ENCODE results near the gene ZNF592.
"Not testable (repeated sequence)": the region's sequence is repeated elsewhere in the genome, so short reads cannot be mapped to it uniquely, and the experiment has no call there.

ZNF592 gene

GRCh38 chr15:84749111-84749991 lies 959 bp downstream of the ZNF592 start:
- no peak for DNase-seq

DNA sequence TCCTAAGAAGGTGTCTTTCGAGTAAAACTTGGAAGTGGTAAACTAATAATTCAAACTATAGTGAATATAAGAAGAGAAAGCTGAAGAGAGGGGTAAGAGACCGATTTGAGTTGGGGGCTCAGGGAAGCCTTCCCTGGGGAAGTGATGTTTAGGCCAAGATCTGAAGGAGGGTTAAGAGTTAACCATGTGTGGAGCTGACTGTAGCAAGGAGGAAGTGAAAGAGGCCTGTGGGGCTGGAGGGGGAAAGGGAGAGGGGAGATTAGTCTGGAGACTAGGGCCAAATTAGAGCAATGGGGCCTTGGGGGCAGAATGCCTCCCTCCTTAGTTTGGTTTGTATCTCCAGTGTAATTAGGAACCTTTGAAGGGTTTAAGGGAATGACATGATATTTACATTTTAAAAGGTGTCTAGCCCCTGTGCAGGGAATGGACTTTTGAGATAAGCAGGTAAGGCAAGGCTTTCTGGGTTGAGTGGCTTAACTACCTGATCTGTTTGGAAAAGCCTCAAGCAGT lies 2.2 kb downstream of the ZNF592 start:
- no peak for DNase-seq

GRCh38 chr15:84751721-84752120 lies 3.3 kb downstream of the ZNF592 start:
- not testable (repeated sequence) for DNase-seq

- no peak for DNase-seq
Observed at GRCh38 chr15:84752195-84752594, 3.8 kb downstream of the ZNF592 start.

- no peak for DNase-seq
Observed at GRCh38 chr15:84752700-84753099, 4.3 kb downstream of the ZNF592 start.

GRCh38 chr15:84754889-84755288 lies 6.5 kb downstream of the ZNF592 start:
- DNase-seq, result not testable (repeated sequence)

GRCh38 chr15:84755736-84756527 lies 7.5 kb downstream of the ZNF592 start:
- no peak for DNase-seq

GRCh38 chr15:84759018-84759417 lies 10.6 kb downstream of the ZNF592 start:
- DNase-seq, result no peak

- DNase-seq, result no peak
Observed at GRCh38 chr15:84760219-84760618, 11.8 kb downstream of the ZNF592 start.

DNA sequence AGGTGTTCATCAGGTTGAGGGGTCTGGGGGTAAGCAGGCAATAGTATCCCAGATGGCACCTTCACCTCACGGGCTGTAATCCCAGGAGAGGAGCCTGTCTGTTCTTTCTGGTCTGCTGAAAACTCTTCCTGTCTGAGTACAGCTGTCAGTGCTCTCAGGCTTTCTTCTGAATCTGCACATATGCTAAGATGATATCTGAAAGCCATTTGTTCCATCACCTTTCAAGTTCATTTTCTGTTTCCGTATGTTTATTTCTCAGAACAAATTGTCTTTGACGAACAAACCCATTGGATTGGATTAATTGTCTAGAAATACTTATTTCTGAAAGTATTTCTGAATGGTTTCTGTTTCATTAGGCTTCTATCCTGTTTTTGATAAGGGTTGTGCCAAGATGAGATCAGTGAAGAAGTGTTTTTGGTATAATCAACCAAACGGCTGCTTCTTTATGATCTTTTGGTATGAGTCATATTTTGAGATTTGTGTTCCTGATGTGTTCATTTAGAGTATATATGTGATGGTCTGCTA lies 13.3 kb downstream of the ZNF592 start:
- no peak for DNase-seq

GRCh38 chr15:84762840-84763572 lies 14.6 kb downstream of the ZNF592 start:
- DNase-seq, result no peak

DNA sequence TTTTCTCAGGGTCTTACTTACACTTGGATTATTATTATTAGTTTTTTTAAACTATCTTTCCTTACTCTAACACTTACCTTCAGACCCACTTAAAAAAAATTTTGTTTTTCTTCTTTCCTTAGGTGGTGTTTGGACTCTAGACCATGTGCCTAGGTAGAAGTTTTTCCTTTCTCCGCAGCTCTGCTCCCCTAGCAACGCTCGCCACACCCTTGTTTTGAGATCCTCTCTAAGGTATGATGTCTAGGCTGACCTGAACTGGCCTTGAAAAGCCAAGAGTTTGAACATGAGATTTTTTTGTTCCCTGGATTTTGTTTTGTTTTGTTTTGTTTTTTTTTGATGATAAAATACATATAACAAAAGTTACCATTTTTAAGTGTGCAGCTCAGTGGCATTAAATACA lies 16.2 kb downstream of the ZNF592 start:
- DNase-seq, result no peak

DNA sequence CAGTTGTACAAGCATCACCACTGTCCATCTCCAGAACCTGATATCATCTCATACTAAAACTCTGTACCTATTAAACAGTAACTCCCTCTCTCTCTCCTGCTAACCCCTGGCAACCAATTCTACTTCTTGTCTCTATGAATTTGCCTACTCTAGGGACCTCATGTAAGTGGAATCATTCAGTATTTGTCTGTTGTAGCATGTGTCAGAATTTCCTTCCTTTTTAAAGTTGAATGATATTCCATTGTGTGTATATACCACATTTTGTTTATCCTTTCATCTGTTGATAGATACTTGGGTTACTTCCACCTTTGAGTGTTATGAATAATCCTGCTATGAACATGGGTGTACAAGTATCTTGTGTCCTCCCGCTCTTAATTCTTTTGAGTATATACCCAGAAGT lies 16.6 kb downstream of the ZNF592 start:
- DNase-seq, result no peak

DNA sequence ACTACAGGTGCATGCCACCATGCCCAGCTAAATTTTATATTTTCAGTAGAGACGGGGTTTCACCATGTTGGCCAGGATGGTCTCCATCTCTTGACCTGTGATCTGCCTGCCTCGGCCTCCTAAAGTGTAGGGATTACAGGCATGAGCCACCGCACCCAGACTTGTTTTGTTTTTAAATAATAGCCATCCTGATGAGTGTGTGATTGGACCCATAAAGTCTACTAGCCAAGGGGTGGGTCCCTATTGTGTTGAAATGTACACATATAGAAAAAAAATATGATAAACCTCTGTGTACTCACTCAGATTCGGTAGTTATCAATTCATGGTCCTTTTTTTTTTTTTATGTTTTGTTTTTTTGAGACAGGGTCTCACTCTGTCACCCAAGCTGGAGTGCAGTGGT lies 17.3 kb downstream of the ZNF592 start:
- DNase-seq, result no peak

DNA sequence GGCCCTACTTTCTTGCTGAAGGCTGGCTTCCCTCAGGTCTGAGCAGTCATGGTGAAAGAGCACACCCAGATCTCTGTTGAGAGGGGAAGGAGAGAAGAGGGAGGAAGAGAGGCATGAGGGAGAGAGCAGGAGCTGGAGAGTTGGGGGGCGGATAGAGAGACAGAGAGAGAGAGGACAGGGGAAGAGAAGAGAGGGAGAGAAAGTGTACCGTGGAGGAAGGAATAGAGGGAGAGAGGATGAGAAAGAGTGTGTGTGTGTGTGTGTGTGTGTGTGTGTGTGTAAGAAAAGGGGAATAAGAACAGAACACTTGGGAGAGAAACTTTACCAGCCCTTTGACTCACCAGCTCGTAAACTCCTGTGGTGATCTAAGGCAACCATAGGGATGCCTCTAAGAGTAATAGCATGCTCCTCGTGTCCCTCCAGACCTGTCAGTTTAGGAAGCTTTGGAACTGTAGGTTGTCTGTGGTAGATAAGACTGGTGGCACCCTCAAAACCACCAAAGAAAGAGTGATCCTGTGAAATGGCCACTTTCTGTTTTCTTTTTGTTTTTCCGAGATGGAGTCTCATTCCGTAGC lies 18.2 kb downstream of the ZNF592 start:
- DNase-seq, result no peak

- DNase-seq, result no peak
Observed at GRCh38 chr15:84772031-84772430, 23.6 kb downstream of the ZNF592 start.

DNA sequence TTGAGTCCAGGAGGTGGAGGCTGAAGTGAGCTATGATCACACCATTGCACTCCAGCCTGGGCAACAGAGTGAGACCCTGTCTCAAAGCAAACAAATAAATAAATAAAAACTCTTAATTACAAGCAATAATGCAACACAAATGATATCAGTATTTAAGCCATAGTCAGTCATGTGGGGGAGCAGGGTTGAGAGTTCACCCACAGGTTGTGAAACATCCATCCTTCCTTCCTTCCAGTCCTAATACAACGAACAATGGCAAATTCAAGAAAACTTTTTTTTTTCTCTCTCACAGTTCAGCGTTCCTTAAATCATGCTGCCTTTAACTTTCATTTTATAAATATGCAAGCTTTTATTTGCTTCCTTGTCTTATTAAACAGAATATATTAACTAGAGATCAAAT lies 24.1 kb downstream of the ZNF592 start:
- no peak for DNase-seq

GRCh38 chr15:84773716-84774115 lies 25.3 kb downstream of the ZNF592 start:
- no peak for DNase-seq

- DNase-seq, result no peak
Observed at GRCh38 chr15:84775867-84776449, 27.6 kb downstream of the ZNF592 start.

DNA sequence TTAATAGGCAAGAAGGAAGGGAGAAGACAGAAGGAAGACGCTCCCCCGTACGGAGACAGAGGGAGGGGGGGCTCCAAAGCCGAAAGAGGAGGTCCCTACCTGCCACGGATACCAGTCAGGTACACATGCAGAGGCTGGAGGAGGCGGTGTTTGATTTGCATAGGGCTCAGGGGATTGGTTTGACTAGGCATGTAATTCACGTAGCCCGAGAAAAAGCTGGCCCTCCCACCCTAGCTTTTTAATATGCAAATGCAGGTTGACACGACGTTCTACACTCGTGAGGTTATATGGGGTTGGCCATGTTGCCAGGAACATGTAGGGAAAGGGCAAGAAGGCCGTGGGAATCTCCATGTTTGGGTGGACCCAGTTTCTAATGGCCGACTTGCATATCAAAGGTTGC lies 29.8 kb downstream of the ZNF592 start:
- DNase-seq, result no peak

DNA sequence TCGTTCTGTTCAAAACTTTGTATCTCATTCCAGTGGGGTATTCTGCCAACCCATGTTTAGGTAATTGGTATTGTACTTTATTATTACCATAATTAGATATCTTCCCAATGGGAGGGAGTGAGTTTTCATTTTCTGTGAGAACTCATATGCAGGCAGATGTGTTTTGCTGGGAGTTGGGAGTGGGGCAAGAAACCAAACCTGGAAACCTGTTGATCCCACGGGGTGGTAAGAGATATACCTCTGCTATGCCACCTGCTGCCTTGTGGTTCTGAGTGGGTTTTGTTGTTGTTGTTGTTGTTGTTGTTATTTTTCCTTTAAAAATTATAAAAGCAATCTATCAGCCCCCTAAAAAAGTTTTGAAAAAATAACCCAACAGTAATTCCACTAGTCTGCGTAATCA lies 32.1 kb downstream of the ZNF592 start:
- no peak for DNase-seq

- DNase-seq, result no peak
Observed at GRCh38 chr15:84781495-84781894, 33.1 kb downstream of the ZNF592 start.

All from NCI-H2029 (cell line).